Stimulated activated CD8-positive, alpha-beta memory T cell treated with anti-CD3 and anti-CD28 coated beads, Interleukin-12 subunit alpha, Interleukin-12 subunit beta, amount 100 ng/mL, for 1 hour (primary cell): ENCODE results near the gene KLRF2.

ENCODE experiments used
- DNase-seq: peaks from one replicate; pipeline ENCODE4 v3.0.0-alpha.2; 2020; ENCODE audit warnings: low read depth

The KLRF2 gene

DNA sequence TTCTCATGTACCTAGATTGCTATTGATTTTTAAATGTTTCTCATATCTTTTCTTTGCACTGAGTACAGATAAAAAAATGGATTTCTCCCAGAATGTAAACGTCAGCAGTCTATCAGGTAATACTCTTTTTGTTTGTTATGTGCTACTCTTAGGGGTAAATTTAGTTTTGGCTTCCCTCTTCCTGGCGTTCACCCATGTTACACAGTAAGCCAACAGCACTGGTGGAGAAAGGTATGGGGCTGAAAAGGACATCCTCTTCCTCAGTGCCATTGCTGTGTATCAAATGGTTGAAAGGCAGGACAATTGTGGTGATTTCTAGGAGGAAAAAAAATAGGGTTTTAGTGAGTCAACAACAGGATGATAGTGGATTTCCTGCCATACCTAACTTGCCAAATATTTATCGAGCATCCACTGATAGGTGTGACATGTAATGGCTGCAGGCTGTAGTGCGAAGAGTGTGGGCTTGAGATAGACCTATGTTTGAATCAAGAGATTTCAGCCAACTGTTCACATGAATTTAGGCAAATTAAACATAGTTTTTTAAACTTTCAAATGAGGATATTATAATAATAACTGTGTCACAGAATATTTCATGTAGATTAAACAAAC lies 7.5 kb downstream of the KLRF2 start:
- DNase-seq: no peak

DNA sequence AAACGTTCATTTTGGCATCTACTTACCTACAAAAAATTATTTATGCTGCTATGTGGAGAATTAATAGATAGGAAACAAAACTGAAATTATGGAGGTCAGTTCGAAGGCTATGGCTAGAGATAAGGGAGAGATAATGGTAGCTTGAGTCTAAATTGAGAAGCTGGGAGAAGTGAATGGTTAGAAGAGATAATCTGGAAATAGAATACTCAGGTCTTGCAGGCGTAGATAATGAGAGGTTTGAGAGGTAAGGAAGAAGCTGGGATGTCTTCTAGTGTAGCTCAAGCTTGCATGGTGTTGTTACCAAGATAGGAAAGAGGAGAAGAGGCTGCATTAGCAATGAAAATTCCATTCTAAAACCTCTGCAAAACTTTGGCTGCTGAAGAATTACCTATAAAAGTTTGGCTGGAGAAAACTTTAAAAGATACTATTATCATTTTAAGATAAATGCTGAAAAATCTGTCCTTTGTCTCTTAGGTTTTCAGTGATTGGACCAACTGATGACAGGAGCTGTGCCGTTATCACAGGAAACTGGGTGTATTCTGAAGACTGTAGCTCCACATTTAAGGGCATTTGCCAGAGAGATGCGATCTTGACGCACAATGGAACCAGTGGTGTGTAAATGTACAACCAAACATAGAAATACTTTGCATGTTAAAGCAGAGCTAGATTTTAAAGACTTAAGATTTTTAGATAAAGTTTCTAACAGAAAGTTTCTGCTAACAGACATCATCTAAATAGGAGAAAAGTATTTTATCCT lies 14.1 kb downstream of the KLRF2 start:
- DNase-seq: no peak

DNA sequence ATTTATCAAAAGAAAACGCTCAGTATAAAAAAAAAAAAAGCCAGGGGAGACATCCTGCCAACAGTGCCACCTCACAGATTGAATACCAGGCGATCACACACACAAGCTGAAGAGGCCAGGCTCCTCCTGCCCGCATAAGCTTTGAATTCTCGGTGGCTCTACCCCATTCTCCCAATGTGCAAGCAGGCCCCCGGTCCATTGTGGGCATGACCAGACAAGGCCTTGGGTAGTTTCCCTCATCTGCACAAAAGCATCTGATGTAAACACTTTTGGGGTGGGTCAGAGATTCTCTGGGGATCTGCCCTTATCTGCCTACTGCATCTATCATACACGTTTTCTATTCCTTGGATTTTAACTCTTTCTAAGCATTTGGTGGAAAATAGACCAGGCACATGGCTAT lies 16.2 kb downstream of the KLRF2 start:
- DNase-seq: no peak

DNA sequence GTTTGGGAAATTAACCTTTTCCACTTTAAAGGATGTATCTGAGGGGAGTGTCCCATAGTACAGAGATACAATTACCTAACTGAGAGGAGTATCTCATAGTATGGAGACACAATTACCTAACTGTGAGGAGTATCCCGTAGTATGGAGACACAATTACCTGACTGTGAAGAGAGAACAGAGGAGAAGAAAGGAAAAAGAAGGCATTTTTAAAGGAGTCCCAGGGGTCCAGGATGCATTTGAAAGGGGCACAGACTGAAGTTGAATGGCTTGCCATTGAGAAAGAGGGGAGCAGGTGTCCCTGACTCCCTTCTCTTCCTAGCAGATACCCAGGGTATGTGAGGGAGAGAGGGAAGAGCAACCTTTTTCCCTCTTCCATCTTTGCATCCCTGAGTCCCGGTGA lies 17.9 kb downstream of the KLRF2 start:
- DNase-seq: no peak

DNA sequence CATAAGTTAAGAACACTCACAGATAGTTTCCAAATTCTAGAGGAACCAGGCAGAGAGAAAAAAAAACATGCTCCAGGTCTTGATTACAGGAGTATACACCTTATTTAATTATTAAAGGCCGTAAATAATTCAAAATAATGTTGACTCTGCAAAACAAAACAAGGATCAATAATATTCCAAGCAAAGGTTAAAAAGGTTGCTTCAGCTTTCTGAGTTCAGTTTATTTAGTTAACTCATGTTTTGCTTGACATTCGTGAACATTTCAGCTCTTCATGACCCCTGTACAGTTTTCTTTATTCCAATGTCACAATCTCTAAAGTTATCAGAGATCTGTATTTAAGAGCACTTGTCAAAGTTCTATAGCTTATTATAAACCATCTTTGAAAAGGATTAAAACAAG lies 19.6 kb downstream of the KLRF2 start:
- DNase-seq: no peak

DNA sequence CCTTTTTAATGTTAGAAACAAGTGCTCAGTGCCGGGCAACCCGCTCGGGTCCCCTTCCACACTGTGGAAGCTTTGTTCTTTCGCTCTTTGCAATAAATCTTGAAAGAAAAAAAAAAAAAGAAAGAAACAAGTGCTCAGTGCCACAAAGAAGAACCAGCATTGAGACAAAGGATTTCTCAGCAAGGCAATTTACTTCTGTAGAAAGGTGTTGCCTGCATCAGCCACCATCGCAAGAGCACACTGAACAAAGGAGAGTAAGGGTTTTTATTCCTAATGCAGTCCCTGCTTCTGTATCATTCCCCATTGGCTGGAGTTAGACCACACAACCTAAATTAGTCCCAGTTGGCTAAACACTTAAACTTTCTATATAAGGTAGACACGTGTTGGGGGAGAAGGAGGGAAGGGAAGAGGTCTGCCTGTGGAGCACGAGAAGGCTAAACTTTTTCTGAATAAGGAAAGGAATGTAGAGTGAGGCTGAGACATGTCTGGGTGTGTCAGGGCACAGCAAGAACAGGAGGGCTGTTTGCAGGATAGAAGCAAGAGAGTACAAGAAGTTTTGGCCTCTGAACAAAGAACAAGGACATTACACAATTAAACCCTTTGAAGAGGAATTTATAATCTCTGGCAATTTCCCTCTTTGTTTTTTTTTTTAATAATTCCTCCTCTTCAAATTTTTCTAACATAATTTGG lies 21.4 kb downstream of the KLRF2 start:
- no peak for DNase-seq

DNA sequence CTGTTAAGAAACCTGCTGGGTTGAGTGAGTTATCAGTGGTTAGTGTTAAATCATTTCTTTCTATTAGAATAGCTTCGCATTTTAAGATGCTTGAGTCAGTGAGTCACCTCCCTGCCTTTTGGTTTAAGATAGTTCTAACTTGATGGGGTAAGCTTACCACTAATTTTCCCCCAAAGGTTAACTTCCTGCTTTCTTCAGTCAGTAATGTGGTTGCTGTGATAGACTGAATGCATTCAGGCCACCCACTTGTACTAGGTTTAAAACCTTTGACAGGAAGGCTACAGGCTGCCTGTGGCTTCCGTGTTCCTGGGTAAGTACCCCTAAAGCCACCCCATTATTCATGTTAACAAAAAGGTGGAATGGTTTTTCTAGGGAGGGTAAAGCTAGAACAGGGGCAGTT lies 25.6 kb downstream of the KLRF2 start:
- DNase-seq: peak; percentile 13

DNA sequence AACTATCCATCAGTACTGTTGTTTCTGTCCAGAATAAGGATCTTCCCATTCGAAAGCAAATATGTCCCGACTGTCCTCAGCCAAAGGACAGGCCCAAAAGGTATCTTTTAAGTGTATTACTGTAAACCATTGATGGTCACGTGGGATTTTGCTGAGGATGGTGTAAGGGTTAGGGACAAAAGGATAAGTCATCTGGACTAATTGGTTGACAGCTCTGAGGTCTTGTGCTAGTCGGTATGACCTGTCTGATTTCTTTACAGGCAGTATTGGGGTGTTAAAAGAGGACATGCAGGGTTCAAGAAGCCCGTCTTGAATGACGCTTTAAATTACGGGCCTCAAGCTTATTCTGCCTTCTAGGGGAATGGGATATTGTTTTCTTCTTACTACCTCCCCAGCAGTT lies 26.5 kb downstream of the KLRF2 start:
- no peak for DNase-seq

DNA sequence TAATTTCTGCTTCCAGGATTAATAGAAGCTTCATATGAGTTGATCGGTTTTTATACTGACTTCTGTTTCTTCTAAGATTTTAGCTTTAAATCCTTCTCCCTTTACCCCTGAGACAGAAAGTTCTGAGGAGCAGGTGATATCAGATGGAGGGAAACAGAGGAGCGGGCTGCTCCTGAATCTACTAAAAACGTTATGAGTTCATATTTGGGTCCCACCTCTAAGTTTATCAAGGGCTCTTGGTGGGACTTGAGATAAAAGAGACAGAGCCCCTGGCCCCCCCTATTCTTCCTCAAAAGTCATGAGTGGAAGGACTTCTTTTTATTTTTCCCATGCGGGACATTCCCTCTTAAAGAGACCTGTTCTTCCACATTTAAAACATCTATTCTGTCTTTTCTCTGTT lies 27.1 kb downstream of the KLRF2 start:
- no peak for DNase-seq

DNA sequence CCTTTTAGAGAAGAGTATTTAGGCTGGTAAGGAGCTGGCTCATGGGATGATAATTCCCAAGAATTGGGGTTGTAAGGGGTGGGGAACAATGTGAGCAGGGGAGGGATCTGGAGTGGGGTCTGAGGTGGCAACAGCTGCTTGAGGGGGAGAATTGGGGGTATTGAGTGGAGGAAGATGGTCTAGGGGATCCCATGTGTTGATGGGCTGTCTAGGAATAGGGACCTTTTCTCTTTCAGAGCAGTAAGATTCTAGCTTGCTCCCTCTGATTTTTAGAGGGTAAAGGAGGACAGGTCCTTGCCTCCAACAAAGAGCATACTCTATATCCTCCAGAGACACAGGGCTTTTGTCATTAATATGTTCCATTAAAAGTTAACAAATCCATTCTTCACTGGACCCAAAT lies 28.4 kb downstream of the KLRF2 start:
- DNase-seq: no peak

DNA sequence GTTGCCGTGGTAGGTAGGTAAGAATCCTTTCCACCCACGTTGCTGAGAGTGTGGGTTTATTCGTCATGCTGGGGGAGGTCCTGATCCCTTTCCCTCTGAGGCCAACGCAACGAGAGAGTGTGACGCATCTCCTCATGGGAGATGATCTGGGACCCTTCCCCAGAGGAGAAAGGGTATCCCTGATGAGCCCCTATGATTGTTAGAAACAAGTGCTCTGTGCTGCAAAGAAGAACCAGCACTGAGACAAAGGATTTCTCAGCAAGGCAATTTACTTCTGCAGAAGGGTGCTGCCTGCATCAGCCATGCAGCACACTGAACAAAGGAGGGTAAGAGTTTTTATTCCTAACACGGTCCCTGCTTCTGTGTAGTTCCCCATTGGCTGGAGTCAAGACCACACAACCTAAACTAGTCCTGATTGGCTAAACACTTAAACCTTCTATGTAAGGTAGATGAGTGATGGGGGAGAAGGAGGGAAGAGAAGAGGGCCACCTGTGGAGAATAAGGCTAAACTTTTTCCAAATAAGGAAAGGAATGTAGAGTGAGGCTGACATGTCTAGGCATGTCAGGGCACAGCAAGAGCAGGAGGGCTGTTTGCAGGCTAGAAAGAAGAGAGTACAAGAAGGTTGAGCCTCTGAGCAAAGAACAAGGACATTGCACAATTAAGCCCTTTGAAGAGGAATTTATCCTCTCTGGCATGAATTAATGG lies 29.6 kb downstream of the KLRF2 start:
- DNase-seq: no peak

DNA sequence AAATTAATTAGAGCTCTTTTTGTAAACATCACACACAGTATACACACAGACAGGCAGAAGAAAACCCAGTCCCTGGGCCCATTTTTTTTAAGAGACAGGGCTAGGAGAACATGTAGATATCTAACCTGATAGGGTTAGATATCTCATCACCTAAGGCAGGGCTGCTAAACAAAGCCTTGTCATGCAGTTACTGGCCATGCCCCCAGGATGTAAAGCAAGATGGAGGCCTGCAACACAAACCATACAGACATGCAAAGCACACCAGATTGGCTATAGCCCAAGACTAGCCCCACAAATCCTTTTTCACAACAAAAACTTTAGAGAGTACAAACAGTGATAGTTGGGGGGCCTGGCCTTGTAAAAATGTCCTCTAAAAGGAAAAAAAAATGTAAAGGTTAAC lies 30.4 kb downstream of the KLRF2 start:
- DNase-seq: no peak

DNA sequence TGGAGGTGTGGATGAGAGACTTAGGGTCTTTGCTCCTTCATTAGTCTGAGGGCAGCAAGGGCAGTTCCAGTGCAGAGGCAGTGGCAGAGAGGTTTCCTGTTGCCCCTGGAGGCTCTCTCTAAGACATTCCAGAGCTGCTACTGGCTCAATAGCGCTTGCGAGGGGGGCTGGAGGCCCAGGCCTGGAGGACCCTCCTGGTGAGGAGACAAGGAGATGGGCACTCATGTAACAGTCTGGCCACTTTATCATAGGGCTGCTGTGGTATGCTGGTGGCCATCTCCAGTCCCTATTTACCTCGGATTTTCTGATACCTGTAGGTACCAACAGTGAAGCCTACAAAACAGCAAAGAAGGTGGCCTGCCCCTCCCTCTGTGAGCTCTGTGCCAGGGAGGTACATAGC lies 38.2 kb downstream of the KLRF2 start:
- DNase-seq: no peak

DNA sequence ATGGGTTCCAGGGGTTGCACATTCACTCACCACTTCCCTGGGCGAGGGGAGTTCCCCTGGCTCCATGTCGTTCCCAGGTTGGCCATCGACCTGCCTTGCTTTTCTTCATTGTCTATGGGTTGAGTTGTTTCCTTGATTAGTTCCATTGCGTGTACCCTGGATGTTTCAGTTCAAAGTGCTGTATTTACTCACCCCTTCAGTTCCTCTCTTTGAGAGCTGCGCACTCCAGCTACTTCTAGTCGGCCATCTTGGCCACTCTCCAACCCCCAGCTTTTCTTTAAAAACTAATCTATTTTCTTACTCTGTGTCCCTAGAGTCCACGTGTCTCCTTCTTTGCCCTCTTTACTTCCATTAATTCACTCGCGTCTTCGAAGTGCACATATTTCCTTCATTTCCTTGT lies 39.2 kb downstream of the KLRF2 start:
- no peak for DNase-seq

DNA sequence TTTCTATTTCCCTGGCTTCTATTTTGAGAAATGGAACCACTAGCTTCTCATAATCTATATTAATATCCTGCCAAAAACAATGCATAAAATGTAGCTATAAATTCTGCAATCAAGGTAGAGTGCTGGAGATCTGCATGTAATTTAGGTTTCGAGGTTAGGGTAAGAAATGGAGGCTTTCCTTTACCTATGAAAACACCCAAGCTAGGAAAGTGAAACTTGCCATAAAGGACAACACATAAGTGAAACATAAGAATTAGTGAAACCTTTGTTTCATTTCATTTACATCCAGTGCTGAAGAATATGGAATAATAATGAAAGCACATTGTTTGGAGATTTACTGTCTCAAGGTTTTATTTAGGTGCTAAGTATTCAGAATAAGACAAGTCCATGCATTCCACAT lies 41.1 kb downstream of the KLRF2 start:
- DNase-seq: no peak

DNA sequence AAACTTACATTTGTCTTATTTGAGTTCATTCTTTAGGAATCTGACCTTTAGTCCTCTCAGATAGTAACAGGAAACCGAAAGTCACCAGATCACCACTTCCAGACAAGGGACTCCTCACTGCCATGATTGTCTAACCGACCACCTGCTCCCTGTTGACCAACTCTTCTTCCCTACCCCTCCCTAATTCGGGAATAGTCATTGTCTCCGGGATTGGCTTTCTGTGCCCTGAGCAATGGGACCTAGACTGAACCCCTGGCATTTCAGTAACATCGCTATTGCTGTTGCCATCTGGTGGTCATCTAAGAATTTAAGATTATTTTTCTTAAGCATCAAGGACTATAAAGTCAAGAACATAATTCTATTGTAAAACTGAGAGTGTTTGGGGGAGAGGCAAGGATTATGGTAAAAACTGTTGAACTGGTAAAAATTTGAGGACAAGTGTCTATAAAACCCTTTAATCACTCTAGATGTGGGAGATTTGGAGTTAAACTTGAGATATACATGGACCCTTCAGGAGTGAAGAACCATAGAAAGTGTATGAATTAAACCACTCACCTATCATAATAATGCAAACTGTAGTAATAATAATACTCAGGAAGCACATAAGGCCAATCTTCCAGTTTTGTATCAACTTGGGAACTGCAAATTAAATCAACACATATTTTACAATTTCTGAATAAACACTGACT lies 44.6 kb downstream of the KLRF2 start:
- no peak for DNase-seq

DNA sequence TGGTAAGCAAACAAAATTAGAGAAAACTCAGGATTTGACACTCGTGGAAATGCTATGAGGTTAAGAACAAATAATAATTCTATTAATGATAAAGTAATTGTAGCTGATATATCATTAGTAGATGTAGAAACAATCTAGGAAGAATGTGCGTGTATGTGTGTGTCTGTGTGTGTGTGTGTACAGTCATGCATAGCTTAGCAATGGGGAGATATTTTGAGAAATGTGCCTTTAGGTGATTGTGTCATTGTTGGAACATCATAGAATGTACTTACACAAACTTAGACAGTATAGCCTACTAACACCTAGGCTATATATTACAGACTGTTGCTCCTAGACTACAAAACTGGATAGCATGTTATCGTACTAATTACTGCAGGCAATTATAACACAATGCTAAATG lies 45.6 kb downstream of the KLRF2 start:
- DNase-seq: no peak

DNA sequence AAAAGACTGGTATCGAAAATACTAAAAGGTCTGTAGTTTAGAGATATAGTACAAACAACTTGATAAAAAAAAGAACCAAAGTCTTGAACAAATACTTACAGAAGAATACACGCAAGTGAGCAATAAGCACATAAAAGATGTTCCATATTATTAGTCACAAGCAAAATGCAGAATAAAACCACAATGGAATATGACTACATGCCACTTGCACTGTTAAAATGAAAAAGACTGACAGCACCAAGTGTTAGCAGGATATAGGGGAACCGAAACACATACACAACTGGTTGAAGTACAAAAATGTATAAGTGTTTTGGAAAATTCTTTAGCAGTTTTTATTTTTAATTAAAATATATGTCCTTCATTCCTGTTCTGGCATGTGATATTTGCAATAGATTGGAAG lies 47.3 kb downstream of the KLRF2 start:
- no peak for DNase-seq

DNA sequence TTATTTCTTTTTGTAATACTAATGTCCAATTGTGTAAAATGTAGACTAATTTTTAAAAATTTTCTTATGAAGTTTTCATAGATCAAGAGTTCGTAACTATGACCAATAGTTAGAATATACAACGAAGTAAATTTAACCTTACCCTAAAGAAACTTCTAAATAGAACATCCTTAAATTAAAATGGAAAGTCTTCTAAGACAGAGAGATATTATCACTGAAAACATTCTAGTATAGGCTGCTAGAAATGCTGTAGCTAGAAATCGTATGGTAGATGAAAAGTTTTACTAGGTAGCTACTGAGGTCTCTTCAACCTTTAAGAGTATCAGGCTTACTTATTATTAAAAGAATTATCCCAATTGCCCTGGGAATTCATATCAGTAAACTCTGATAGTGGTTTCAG lies 50.0 kb downstream of the KLRF2 start:
- no peak for DNase-seq

DNA sequence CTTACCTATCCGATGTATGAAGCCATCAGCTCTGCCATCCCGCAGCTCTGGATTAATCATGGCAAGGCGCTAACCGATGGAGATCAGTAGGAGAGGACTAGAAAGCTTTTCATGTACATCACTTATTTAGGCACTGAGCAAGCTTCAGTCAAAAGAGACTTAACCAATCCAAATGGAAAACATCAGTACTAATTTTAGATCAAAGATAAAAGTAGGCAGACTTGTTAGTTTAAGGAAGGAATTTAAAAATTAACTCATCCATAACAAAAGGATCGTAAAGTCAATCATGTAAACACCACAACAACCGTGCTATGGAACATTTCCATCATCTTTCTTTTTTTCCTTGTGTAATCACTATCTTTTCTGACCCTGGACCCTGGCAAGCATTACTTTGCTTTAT lies 51.0 kb downstream of the KLRF2 start, which contains the start of gene CLEC2A:
CLEC2A (minus strand) TSS at position 101 of the 400 bp plus-strand sequence; CDS start at position 60, 41 bp downstream.
- DNase-seq: no peak

DNA sequence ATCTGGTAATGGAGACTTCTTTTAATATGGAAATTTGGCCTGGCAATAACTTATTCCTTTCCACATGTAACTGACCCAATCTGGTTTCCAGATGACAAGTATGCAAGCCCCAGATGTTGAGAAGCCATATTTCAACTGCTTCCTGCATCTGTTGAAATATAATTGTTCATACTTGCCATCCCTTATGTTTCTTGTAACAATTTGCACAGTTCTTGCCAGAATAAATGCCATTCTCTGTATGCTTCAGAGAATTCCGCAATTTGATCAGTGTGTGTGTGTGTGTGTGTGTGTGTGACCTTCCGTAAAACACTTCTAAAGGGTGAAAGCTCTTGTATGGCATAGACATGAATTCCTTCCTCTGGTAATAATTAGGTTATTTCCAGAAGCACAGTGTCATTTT lies 52.7 kb downstream of the KLRF2 start:
- no peak for DNase-seq

DNA sequence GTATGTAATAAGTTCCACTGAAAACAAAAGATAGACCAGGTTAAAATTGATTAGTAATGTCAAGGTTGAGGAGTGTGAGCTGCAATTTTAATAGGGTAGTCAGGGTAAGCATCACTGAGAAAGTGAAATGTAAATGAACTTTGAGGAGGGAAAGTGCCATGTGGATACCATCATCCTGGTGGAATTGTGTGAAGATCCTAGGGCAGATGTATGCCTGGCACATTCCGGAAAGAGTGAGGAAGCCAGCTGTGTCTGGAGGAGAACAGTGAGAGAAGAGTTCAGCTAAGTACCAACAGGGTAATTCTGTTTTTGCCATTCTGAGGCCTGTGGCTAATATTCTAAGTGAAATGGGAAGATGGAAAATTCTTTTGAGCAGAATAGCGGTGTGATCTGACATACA lies 53.7 kb downstream of the KLRF2 start:
- no peak for DNase-seq
